ACC112 (cell line): ENCODE measurements around the gene GATA2.

Experiments
- H2AFZ ChIP-seq: fragments of 200-600 bp; sonication (generic); one replicate; pipeline ENCODE4 v1.6.0; 2017; ENCODE audit warnings: antibody characterized with exemption, low read length; ENCODE audit not compliant: unreplicated experiment
- H3K27ac ChIP-seq: fragments of 200-600 bp; sonication (generic); 2 replicates; pipeline ENCODE4 v1.5.1; 2014; ENCODE audit warnings: low read depth, mild to moderate bottlenecking, antibody characterized with exemption, low read length, moderate library complexity
- H3K27me3 ChIP-seq: fragments of 200-600 bp; sonication (generic); 2 replicates; pipeline ENCODE4 v1.6.1; 2014; ENCODE audit warnings: mild to moderate bottlenecking, antibody characterized with exemption, low read length, moderate library complexity, mixed read lengths; ENCODE audit not compliant: insufficient read depth
- H3K36me3 ChIP-seq: fragments of 200-600 bp; sonication (generic); 2 replicates; pipeline ENCODE4 v1.6.1; 2016; ENCODE audit warnings: mild to moderate bottlenecking, antibody characterized with exemption, low read length, moderate library complexity, mixed read lengths; ENCODE audit not compliant: insufficient read depth
- H3K4me1 ChIP-seq: fragments of 200-600 bp; sonication (generic); one replicate; pipeline ENCODE4 v1.6.1; 2016; ENCODE audit warnings: low read length, mixed read lengths; ENCODE audit not compliant: insufficient read depth, unreplicated experiment, control insufficient read depth
- H3K4me3 ChIP-seq: fragments of 200-600 bp; sonication (generic); 2 replicates; pipeline ENCODE4 v1.5.1; 2014; ENCODE audit warnings: mild to moderate bottlenecking, low read depth, low read length
- H3K79me2 ChIP-seq: fragments of 200-600 bp; sonication (generic); one replicate; pipeline ENCODE4 v1.6.0; 2016; ENCODE audit warnings: low read length; ENCODE audit not compliant: control insufficient read depth, unreplicated experiment, insufficient read depth

The GATA2 gene

GRCh38 chr3:128492671-128493569 lies at the start of gene GATA2:
TSS of gene GATA2 (minus strand) at chr3:128493201. CDS start at chr3:128487031, 6,170 bp downstream.
- Histone ChIP-seq H3K27me3 (peaks cover 78% of the 10 kb centered on the region), H3K4me1 (peaks cover 8% of the 10 kb centered on the region), H3K36me3 (no peaks in the 10 kb centered on the region), H3K79me2 (no peaks in the 10 kb centered on the region), H3K4me3 (no peak within 1 kb of the TSS), H2AFZ (no peak within 1 kb of the TSS), H3K27ac (no peak within 1 kb of the TSS)

GRCh38 chr3:128541246-128541645 lies 48.2 kb upstream of the GATA2 start:
- Histone ChIP-seq H2AFZ (no peak overlapping the region), H3K27ac (no peak overlapping the region), H3K27me3 (peaks cover 69% of the 10 kb centered on the region), H3K4me1 (no peaks in the 10 kb centered on the region), H3K79me2 (no peaks in the 10 kb centered on the region), H3K4me3 (no peak overlapping the region), H3K36me3 (no peaks in the 10 kb centered on the region)

GRCh38 chr3:128539376-128539775 lies 46.4 kb upstream of the GATA2 start:
- Histone ChIP-seq H3K4me1 (no peaks in the 10 kb centered on the region), H3K27me3 (peaks cover 87% of the 10 kb centered on the region), H2AFZ (no peak overlapping the region), H3K36me3 (no peaks in the 10 kb centered on the region), H3K79me2 (no peaks in the 10 kb centered on the region), H3K4me3 (no peak overlapping the region), H3K27ac (no peak overlapping the region)

- Histone ChIP-seq H3K27ac (no peak overlapping the region), H3K27me3 (peaks cover 96% of the 10 kb centered on the region)
Measured at GRCh38 chr3:128537091-128537703, 44.2 kb upstream of the GATA2 start.

GRCh38 chr3:128532012-128532983 lies 39.3 kb upstream of the GATA2 start:
- H3K27me3 ChIP-seq, result peaks cover 88% of the 10 kb centered on the region
- no peaks in the 10 kb centered on the region for H3K36me3 ChIP-seq
- H3K79me2 ChIP-seq, result no peaks in the 10 kb centered on the region
- no peaks in the 10 kb centered on the region for H3K4me1 ChIP-seq
- no peak overlapping the region for H3K27ac ChIP-seq
- H3K4me3 ChIP-seq, result no peak overlapping the region
- no peak overlapping the region for H2AFZ ChIP-seq

More at GRCh38 chr3:128537091-128537703, 44.2 kb upstream of the GATA2 start:
- Histone ChIP-seq H3K4me3 (no peak overlapping the region), H2AFZ (no peak overlapping the region), H3K79me2 (no peaks in the 10 kb centered on the region), H3K4me1 (no peaks in the 10 kb centered on the region), H3K36me3 (no peaks in the 10 kb centered on the region)

GRCh38 chr3:128524374-128525299 lies 31.6 kb upstream of the GATA2 start:
- H3K27me3 ChIP-seq, result peaks cover 90% of the 10 kb centered on the region
- no peak overlapping the region for H2AFZ ChIP-seq
- H3K4me1 ChIP-seq, result no peaks in the 10 kb centered on the region
- no peak overlapping the region for H3K27ac ChIP-seq
- H3K79me2 ChIP-seq, result no peaks in the 10 kb centered on the region
- H3K36me3 ChIP-seq, result no peaks in the 10 kb centered on the region
- no peak overlapping the region for H3K4me3 ChIP-seq

GRCh38 chr3:128523591-128523990 lies 30.6 kb upstream of the GATA2 start:
- H2AFZ ChIP-seq, result no peak overlapping the region
- H3K4me1 ChIP-seq, result no peaks in the 10 kb centered on the region
- no peaks in the 10 kb centered on the region for H3K79me2 ChIP-seq
- no peaks in the 10 kb centered on the region for H3K36me3 ChIP-seq
- no peak overlapping the region for H3K4me3 ChIP-seq
- no peak overlapping the region for H3K27ac ChIP-seq
- peaks cover 92% of the 10 kb centered on the region for H3K27me3 ChIP-seq

GRCh38 chr3:128521715-128522114 lies 28.7 kb upstream of the GATA2 start:
- Histone ChIP-seq H3K4me3 (no peak overlapping the region), H2AFZ (no peak overlapping the region), H3K79me2 (no peaks in the 10 kb centered on the region), H3K36me3 (no peaks in the 10 kb centered on the region), H3K4me1 (no peaks in the 10 kb centered on the region), H3K27me3 (peaks cover 92% of the 10 kb centered on the region), H3K27ac (no peak overlapping the region)

GRCh38 chr3:128518587-128519490 lies 25.8 kb upstream of the GATA2 start:
- Histone ChIP-seq H2AFZ (no peak overlapping the region), H3K27ac (no peak overlapping the region), H3K36me3 (no peaks in the 10 kb centered on the region), H3K79me2 (no peaks in the 10 kb centered on the region), H3K4me1 (no peaks in the 10 kb centered on the region), H3K4me3 (no peak overlapping the region), H3K27me3 (peaks cover 94% of the 10 kb centered on the region)
